Neural progenitor cell (in vitro differentiated cells): ENCODE data around the gene NSMF. TPM values are rescaled to one million over a fixed set of nuclear protein-coding genes. Genes with fewer than 3 reads are reported as not detected.

Experiments
- DNase-seq: peaks from one replicate; pipeline ENCODE4 v3.0.0-alpha.2; 2016; ENCODE audit warnings: low spot score
- H2AFZ ChIP-seq: fragments of 200-600 bp; sonication (generic); replicated peaks from 2 replicates; pipeline ENCODE4 v1.6.1; 2016; ENCODE audit warnings: antibody characterized with exemption
- H3F3A ChIP-seq: fragments of 200-600 bp; sonication (generic); 2 replicates; pipeline ENCODE4 v1.6.1; 2016; ENCODE audit warnings: antibody characterized with exemption, low read depth
- H3K27ac ChIP-seq: fragments of 200-600 bp; sonication (generic); 2 replicates; pipeline ENCODE4 v1.5.1; 2016; ENCODE audit warnings: mild to moderate bottlenecking
- H3K27me3 ChIP-seq: fragments of 200-600 bp; sonication (generic); 2 replicates; pipeline ENCODE4 v1.6.1; 2016; ENCODE audit warnings: mild to moderate bottlenecking, moderate library complexity
- H3K36me3 ChIP-seq: fragments of 200-600 bp; sonication (generic); 2 replicates; pipeline ENCODE4 v1.5.1; 2016
- H3K4me1 ChIP-seq: fragments of 200-600 bp; sonication (generic); 2 replicates; pipeline ENCODE4 v1.6.1; 2016; ENCODE audit warnings: mixed run types
- H3K4me2 ChIP-seq: fragments of 200-600 bp; sonication (generic); 2 replicates; pipeline ENCODE4 v1.6.1; 2016
- H3K4me3 ChIP-seq: fragments of 200-600 bp; sonication (generic); 2 replicates; pipeline ENCODE4 v1.5.1; 2016
- H3K79me2 ChIP-seq: fragments of 200-600 bp; sonication (generic); 2 replicates; pipeline ENCODE4 v1.6.1; 2016; ENCODE audit warnings: low read depth
- H3K9ac ChIP-seq: fragments of 200-600 bp; sonication (generic); 2 replicates; pipeline ENCODE4 v1.6.1; 2016
- H3K9me3 ChIP-seq: fragments of 200-600 bp; sonication (generic); 2 replicates; pipeline ENCODE4 v1.5.1; 2016; ENCODE audit warnings: low read depth
- H4K20me1 ChIP-seq: fragments of 200-600 bp; sonication (generic); 2 replicates; pipeline ENCODE4 v1.6.1; 2016; ENCODE audit warnings: low read depth
- H3K27ac Mint-ChIP-seq: 3 replicates; pipeline ENCODE4 v1.8.0; 2021; ENCODE audit warnings: mixed read lengths
- H3K27me3 Mint-ChIP-seq: 2 replicates; pipeline ENCODE4 v1.8.0; 2022; ENCODE audit warnings: low read depth, mild to moderate bottlenecking, inconsistent platforms, moderate library complexity, mixed read lengths; ENCODE audit not compliant: insufficient read depth
- H3K36me3 Mint-ChIP-seq: 3 replicates; pipeline ENCODE4 v1.8.0; 2021; ENCODE audit warnings: mixed read lengths
- H3K4me1 Mint-ChIP-seq: 3 replicates; pipeline ENCODE4 v1.8.0; 2021; ENCODE audit warnings: mixed read lengths
- H3K4me3 Mint-ChIP-seq: 3 replicates; pipeline ENCODE4 v1.8.0; 2021; ENCODE audit warnings: mild to moderate bottlenecking, moderate library complexity, mixed read lengths
- H3K9me3 Mint-ChIP-seq: 3 replicates; pipeline ENCODE4 v1.8.0; 2020; ENCODE audit warnings: mixed read lengths
- CTCF ChIP-seq: fragments of 200-600 bp; sonication (generic); IDR thresholded peaks from 2 replicates; pipeline ENCODE4 v1.5.1; 2017; ENCODE audit warnings: antibody characterized with exemption, mild to moderate bottlenecking
- EZH2 ChIP-seq: fragments of 200-600 bp; sonication (generic); IDR thresholded peaks from 2 replicates; pipeline ENCODE4 v1.6.1; 2017; ENCODE audit warnings: antibody characterized with exemption, mild to moderate bottlenecking, moderate library complexity
- EZH2phosphoT487 ChIP-seq: fragments of 200-600 bp; sonication (generic); IDR thresholded peaks from 2 replicates; pipeline ENCODE4 v1.6.1; 2017; ENCODE audit warnings: antibody characterized with exemption
- total RNA-seq: library from RNA; depleted of rRNA; stranded (reverse); fragments of >200 nt; gene quantifications from 2 replicates; pipeline ENCODE4 v1.2.3, GENCODE V29; 2015; ENCODE audit warnings: low replicate concordance

The NSMF gene
- total RNA-seq, 1 donor from 2014 or later, result 17.1 TPM

DNA sequence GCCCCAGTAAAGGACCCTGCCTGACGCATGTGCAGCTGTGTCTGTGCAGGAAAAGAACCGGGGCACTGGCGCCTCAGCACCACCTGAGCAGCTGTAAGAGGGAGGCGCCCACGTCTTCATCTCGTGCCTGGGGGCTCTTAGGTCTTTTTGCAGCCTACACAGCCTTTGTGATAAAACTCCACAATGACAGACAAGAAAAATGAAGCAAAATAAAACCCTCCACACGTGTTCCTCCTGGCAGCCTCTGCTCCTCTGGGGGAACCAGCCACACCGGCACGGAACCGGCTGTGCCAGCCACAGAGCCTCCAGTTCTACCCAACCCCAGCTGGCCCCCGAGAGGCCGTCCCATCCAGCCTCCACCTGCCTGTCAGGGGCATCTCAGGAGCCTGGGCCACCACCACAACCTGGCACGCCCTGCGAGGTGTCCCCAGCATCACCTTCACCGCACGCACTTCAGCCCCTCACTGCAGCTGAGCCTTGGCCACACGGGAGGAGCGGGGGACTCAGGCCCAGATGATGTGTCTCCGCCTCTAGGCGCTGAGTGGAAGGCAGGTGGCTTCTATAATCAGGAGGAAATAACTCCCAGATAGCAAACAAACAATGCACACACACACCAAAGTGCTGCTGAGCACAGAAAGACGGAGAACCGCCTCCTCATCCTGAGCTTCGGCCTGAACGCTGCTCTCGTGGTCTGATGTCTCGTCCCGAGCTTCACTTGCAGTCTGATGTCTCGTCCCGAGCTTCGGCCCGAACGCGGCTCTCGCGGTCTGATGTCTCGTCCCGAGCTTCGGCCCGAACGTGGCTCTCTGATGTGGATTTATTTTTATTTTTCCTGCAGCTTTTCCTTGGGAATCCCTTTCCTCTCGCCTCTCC, 28.6 kb upstream of the NSMF start:
- Histone ChIP-seq H3K4me3 (no peak overlapping the region), H3K4me1 (no peaks in the 10 kb centered on the region), H3K27ac (no peak overlapping the region), H4K20me1 (no peaks in the 10 kb centered on the region), H3F3A (no peaks in the 10 kb centered on the region), H3K79me2 (no peaks in the 10 kb centered on the region), H3K9me3 (no peaks in the 10 kb centered on the region), H2AFZ (no peak overlapping the region), H3K27me3 (no peaks in the 10 kb centered on the region), H3K4me2 (no peak overlapping the region), H3K36me3 (no peaks in the 10 kb centered on the region), H3K9ac (no peak overlapping the region)
- Mint-ChIP-seq H3K4me3 (no peak overlapping the region), H3K4me1 (peaks cover 9% of the 10 kb centered on the region), H3K9me3 (peaks cover 5% of the 10 kb centered on the region), H3K27ac (peak overlapping the region; percentile 16), H3K27me3 (peaks cover 2% of the 10 kb centered on the region), H3K36me3 (peaks cover 4% of the 10 kb centered on the region)
- TF ChIP-seq CTCF, result no peak
- TF ChIP-seq EZH2, result no peak
- TF ChIP-seq EZH2phosphoT487, result no peak
- DNase-seq, result no peak

- H2AFZ ChIP-seq, result no peak overlapping the region
- peaks cover 14% of the 10 kb centered on the region for H3K4me1 Mint-ChIP-seq
- no peaks in the 10 kb centered on the region for H3K27me3 ChIP-seq
- TF ChIP-seq EZH2phosphoT487 (no peak), EZH2 (no peak)
- H3K27ac Mint-ChIP-seq, result peak overlapping the region; percentile 40
- H3K4me3 Mint-ChIP-seq, result peak overlapping the region; percentile 48
- H3K9me3 Mint-ChIP-seq, result peaks cover 1% of the 10 kb centered on the region
- peaks cover under 1% of the 10 kb centered on the region for H3K27me3 Mint-ChIP-seq
- H3K4me3 ChIP-seq, result no peak overlapping the region
- no peak overlapping the region for H3K9ac ChIP-seq
- DNase-seq, result no peak
- no peak overlapping the region for H3K27ac ChIP-seq
- peaks cover under 1% of the 10 kb centered on the region for H3K36me3 Mint-ChIP-seq
- H3K79me2 ChIP-seq, result no peaks in the 10 kb centered on the region
- no peaks in the 10 kb centered on the region for H3K4me1 ChIP-seq
- no peaks in the 10 kb centered on the region for H3F3A ChIP-seq
- H3K4me2 ChIP-seq, result no peak overlapping the region
- H3K9me3 ChIP-seq, result no peaks in the 10 kb centered on the region
- no peaks in the 10 kb centered on the region for H3K36me3 ChIP-seq
- no peaks in the 10 kb centered on the region for H4K20me1 ChIP-seq
Observed at GRCh38 chr9:137486545-137487453, 27.7 kb upstream of the NSMF start.

DNA sequence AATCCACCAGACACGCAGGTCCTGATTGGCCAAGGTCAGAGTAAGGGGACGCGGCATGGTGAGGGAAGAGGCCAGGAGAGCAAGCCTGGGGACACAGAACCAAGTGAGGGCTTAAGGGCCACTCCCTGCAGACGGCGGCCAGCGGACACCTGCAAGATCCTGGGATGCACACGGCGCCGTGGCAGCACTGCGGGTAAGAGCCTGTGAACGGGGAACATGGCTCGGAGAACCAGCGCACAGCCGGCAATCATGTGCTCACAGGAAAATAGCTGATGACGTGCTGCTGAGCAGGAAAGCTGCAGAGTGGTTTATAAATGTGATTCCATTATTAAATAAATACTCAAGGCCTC, 27.0 kb upstream of the NSMF start:
- H3K27ac Mint-ChIP-seq, result peak overlapping the region; percentile 40

More for the DNA sequence above, 27.0 kb upstream of the NSMF start:
- Histone ChIP-seq H3K79me2 (no peaks in the 10 kb centered on the region), H3K9me3 (no peaks in the 10 kb centered on the region), H3K4me2 (no peak overlapping the region), H3K27ac (no peak overlapping the region), H2AFZ (no peak overlapping the region), H4K20me1 (no peaks in the 10 kb centered on the region), H3K27me3 (no peaks in the 10 kb centered on the region), H3K36me3 (no peaks in the 10 kb centered on the region), H3K9ac (no peak overlapping the region), H3F3A (no peaks in the 10 kb centered on the region), H3K4me1 (no peaks in the 10 kb centered on the region), H3K4me3 (no peak overlapping the region)
- no peak for DNase-seq
- Mint-ChIP-seq H3K36me3 (no peaks in the 10 kb centered on the region), H3K27me3 (no peaks in the 10 kb centered on the region), H3K9me3 (no peaks in the 10 kb centered on the region), H3K4me3 (peak overlapping the region; percentile 48), H3K4me1 (peaks cover 14% of the 10 kb centered on the region)
- TF ChIP-seq EZH2phosphoT487 (no peak), EZH2 (no peak), CTCF (no peak)
